ENCODE data around the gene EDEM1. TPM values are rescaled to one million over a fixed set of nuclear protein-coding genes. Genes with fewer than 3 reads are reported as not detected.
A peak's percentile ranks its signal among the peaks of the same experiment; 100 is the strongest.

The EDEM1 gene
- total and polyA plus RNA-seq, 10 of the 15 experiments (the other 5 are each of a cell fraction or from before 2014, with no cell fraction given), result 18.9 to 138 (median 57.5) TPM

- no peaks in the 10 kb centered on the region for H3K9me3 ChIP-seq (replicated peaks; ENCODE audit: control insufficient read depth, insufficient read depth, low read length)
- H3K36me3 ChIP-seq (ENCODE audit: control insufficient read depth in 2 of 2, insufficient read depth in 2 of 2, low read length in 1 of 2), result peaks cover 20 to 58% of the 10 kb centered on the region in 2 experiments
- no peak for ATAC-seq
- SMC1A ChIA-PET (ENCODE audit: uncharacterized antibody, unreplicated experiment), result interaction anchor here (1.0 to 2.0 kb wide), 4 partner anchors 8 to 63 kb away, joined by 3 to 6 read pairs (median 5); no protein-coding TSS in a partner anchor
- DNase-seq (ENCODE audit: low read depth, low spot score), result no peak
- H3K4me3 ChIP-seq, result no peak overlapping the region
- no peak overlapping the region for H2AFZ ChIP-seq (ENCODE audit: control insufficient read depth, low read depth, low read length)
- CTCF ChIA-PET, result no interaction called here
- FAIRE-seq, result no peak
- peak overlapping the region; percentile 20; the same call in 1 of the 2 replicates for H3K27ac ChIP-seq (ENCODE audit: control insufficient read depth, insufficient read depth)
- H3K4me2 ChIP-seq (ENCODE audit: control insufficient read depth, insufficient read depth), result no peak overlapping the region
- TSS peak; percentile 3 for BruUV-seq (replicated peaks)
- 52% methylated on average over 2 of the region's 2 CpGs for WGBS (ENCODE audit: insufficient coverage, insufficient replicate concordance, low lambda C conversion rate, missing lambda C conversion rate)
- H3K27me3 ChIP-seq (replicated peaks in 1 of 2; ENCODE audit: control insufficient read depth in 2 of 2, insufficient read depth in 2 of 2, low read length in 1 of 2), result no peaks in the 10 kb centered on the region
- peaks cover 39% of the 10 kb centered on the region for H3K4me1 ChIP-seq (ENCODE audit: control insufficient read depth, insufficient read depth, low read length)
- H3K79me2 ChIP-seq (ENCODE audit: control insufficient read depth, insufficient read depth, low read length), result peaks cover 55% of the 10 kb centered on the region
- H3K9ac ChIP-seq (ENCODE audit: control insufficient read depth, insufficient read depth, low read length), result no peak overlapping the region
- in situ Hi-C loops (cut with MboI) (no loop called here), intact Hi-C loops (cut with micrococcal nuclease; ENCODE audit: unreplicated experiment) (no loop called here)
- TF ChIP-seq IRF4 (IDR thresholded peaks at IDR 0.05; ENCODE audit: low read depth, low read length) (no peak), MAX (IDR thresholded peaks at IDR 0.05; ENCODE audit: low read depth, low read length) (no peak), EZH2 (IDR thresholded peaks at IDR 0.05; ENCODE audit: borderline replicate concordance, control insufficient read depth, low read depth, low read length) (no peak), SREBF1 (IDR thresholded peaks at IDR 0.05; ENCODE audit: low read length) (no peak), POLR2AphosphoS5 (IDR thresholded peaks at IDR 0.05; ENCODE audit: low read length) (no peak), STAT3 (IDR thresholded peaks at IDR 0.05; ENCODE audit: low read depth, low read length) (no peak), ZBTB33 (IDR thresholded peaks at IDR 0.05) (no peak), JUNB (IDR thresholded peaks at IDR 0.05) (no peak), NRF1 (conservative IDR thresholded peaks at IDR 0.05; ENCODE audit: low read depth, low read length) (no peak), BCLAF1 (IDR thresholded peaks at IDR 0.05) (no peak), EP300 (IDR thresholded peaks at IDR 0.05; ENCODE audit: borderline replicate concordance in 1 of 2, control insufficient read depth in 1 of 2, low read depth in 2 of 2, low read length in 2 of 2) (no peak), SRF (IDR thresholded peaks at IDR 0.05; ENCODE audit: low read depth in 2 of 2, low read length in 2 of 2) (no peak), YY1 (IDR thresholded peaks at IDR 0.05; ENCODE audit: low read depth, low read length) (no peak)
- no peaks in the 10 kb centered on the region for H4K20me1 ChIP-seq (ENCODE audit: control insufficient read depth, insufficient read depth)
- POLR2A ChIA-PET, result interaction anchor here (1.2 kb wide), 1 partner anchor 37 kb away, joined by 3 read pairs; no protein-coding TSS in a partner anchor
- RAD21 ChIA-PET (ENCODE audit: unreplicated experiment), result interaction anchor here (0.9 kb wide), 1 partner anchor 16 kb away, joined by 3 read pairs; no protein-coding TSS in a partner anchor
Observed at GRCh38 chr3:5202222-5202621, 14.7 kb downstream of the EDEM1 start.

Data from GM12878 (cell line).